K562 treated with DMSO at 1 percent for 48 hours (cell line): ENCODE data around the gene INSYN2B. TPM values are rescaled to one million over a fixed set of nuclear protein-coding genes. Genes with fewer than 3 reads are reported as not detected.

Source experiments
- total RNA-seq: library from RNA; unstranded; fragments of 300-600 nt; gene quantifications from 2 replicates; pipeline ENCODE4 v1.2.3, GENCODE V29; 2022; ENCODE audit warnings: low replicate concordance; ENCODE audit errors: extremely low read depth

INSYN2B gene
- total RNA-seq, result not detected in 2 replicates

GRCh38 chr5:169980418-169981053 is at the start of gene INSYN2B:
INSYN2B (minus strand) TSS chr5:169980495; CDS start chr5:169883898, 96,597 bp downstream.

Other genes starting within 250 kb of the INSYN2B start
- not detected in 2 replicates for gene FOXI1, start 125.4 kb upstream of the INSYN2B start, total RNA-seq